LoVo (cell line): ENCODE measurements around the gene PCDHGB7.
"Not testable (repeated sequence)": the region's sequence is repeated elsewhere in the genome, so short reads cannot be mapped to it uniquely, and the experiment has no call there.

ENCODE experiments used
- DNase-seq: peaks from one replicate; pipeline ENCODE4 v3.0.0-alpha.2; 2016; ENCODE audit warnings: low spot score

The PCDHGB7 gene

DNA sequence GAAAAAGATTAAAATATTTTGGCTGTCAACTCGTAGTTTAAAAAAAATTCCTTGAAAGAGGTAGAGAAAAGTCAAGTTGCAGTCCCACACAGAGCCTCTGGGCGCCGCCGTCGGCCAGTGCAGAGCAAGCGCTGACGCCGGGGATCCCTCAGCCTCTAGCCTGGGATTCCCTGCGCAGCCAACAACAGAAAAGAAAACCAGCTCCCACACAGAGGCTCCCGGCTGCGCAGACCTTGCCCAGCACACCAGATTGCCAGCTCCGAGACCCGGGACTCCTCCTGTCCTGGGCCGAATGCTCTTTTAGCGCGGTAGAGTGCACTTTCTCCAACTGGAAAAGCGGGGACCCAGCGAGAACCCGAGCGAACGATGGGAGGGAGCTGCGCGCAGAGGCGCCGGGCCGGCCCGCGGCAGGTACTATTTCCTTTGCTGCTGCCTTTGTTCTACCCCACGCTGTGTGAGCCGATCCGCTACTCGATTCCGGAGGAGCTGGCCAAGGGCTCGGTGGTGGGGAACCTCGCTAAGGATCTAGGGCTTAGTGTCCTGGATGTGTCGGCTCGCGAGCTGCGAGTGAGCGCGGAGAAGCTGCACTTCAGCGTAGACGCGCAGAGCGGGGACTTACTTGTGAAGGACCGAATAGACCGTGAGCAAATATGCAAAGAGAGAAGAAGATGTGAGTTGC, at the start of gene PCDHGB7:
Gene PCDHGB7, plus strand, starts transcription at position 184 of the 679 bp plus-strand sequence. Its CDS starts 183 bp downstream, at position 367.
- DNase-seq: peak; percentile 48

GRCh38 chr5:141369994-141370848, 47.3 kb upstream of the PCDHGB7 start, which contains the start of gene PCDHGB3:
PCDHGB3 (plus strand) TSS chr5:141370242; CDS start chr5:141370395, 153 bp downstream.
- no peak for DNase-seq

- no peak for DNase-seq
Measured at GRCh38 chr5:141371572-141372475, 45.7 kb upstream of the PCDHGB7 start.

- peak; percentile 11 for DNase-seq
Measured at GRCh38 chr5:141373673-141374317, 43.7 kb upstream of the PCDHGB7 start, which contains the start of gene PCDHGA6. PCDHGA6 (plus strand) TSS chr5:141373891; CDS start chr5:141374084, 193 bp downstream.

GRCh38 chr5:141374627-141375026, 42.9 kb upstream of the PCDHGB7 start:
- DNase-seq: no peak

- not testable (repeated sequence) for DNase-seq
Measured at GRCh38 chr5:141375444-141376155, 41.9 kb upstream of the PCDHGB7 start.

DNA sequence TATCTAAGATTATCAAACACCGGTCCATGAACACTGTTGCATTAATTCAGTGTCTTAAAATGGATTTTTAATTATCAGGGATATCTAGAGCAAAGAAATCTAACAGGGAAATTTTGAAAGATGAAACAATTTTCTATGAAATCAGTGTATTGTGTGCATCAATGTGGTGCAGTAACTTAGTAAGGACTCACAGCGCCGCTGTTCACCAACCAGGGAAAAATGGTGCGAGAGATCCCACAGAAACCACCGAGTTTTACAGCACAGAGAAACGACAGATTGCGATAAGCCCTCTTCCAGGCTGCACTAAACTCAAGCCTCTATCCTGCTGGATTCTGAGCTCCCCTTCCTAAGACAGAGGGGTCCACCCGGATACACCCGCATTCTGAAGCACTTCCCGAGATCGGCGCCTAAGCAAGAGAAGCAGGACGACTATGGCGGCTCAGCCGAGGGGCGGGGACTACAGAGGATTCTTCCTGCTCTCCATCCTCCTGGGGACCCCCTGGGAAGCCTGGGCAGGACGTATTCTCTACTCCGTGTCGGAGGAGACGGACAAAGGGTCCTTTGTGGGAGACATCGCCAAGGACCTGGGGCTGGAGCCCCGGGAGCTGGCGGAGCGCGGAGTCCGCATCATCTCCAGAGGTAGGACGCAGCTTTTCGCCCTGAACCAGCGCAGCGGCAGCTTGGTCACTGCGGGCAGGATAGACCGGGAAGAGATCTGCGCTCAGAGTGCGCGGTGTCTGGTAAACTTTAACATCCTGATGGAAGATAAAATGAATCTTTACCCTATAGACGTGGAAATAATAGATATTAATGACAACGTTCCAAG, 34.8 kb upstream of the PCDHGB7 start, which contains the start of gene PCDHGA7:
Gene PCDHGA7, plus strand, starts transcription at position 274 of the 826 bp plus-strand sequence. Its CDS starts 158 bp downstream, at position 432.
- no peak for DNase-seq

GRCh38 chr5:141383345-141383744, 34.1 kb upstream of the PCDHGB7 start:
- DNase-seq: no peak

DNA sequence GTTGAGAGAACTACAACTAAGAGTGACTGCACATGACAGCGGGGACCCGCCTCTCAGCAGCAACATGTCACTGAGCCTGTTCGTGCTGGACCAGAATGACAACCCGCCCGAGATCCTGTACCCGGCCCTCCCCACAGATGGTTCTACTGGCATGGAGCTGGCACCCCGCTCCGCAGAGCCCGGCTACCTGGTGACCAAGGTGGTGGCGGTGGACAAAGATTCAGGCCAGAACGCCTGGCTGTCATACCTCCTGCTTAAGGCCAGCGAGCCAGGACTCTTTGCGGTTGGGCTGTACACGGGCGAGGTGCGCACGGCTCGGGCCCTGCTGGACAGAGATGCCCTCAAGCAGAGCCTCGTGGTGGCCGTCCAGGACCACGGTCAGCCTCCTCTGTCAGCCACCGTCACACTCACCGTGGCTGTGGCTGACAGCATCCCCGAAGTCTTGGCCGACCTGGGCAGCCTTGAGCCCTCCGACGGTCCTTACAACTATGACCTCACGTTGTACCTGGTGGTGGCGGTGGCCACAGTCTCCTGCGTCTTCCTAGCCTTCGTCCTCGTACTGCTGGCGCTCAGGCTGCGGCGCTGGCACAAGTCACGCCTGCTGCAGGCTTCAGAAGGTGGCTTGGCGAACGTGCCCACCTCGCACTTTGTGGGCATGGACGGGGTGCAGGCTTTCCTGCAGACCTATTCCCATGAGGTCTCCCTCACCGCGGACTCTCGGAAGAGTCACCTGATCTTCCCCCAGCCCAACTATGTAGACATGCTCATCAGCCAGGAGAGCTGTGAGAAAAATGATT, 32.8 kb upstream of the PCDHGB7 start:
- DNase-seq: no peak

- not testable (repeated sequence) for DNase-seq
Measured at GRCh38 chr5:141387557-141388311, 29.7 kb upstream of the PCDHGB7 start, which contains the start of gene PCDHGB4. PCDHGB4 (plus strand) TSS chr5:141387698; CDS start chr5:141387885, 187 bp downstream.

DNA sequence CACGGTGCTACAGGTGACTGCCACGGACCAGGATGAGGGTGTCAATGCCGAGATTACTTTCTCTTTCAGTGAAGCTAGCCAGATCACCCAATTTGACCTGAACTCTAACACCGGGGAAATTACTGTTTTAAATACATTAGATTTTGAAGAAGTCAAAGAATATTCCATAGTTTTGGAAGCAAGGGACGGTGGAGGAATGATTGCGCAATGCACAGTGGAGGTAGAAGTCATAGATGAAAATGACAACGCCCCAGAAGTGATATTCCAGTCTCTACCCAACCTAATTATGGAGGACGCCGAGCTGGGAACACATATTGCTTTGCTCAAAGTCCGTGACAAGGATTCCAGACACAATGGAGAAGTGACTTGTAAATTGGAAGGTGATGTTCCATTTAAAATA, 28.8 kb upstream of the PCDHGB7 start:
- DNase-seq: no peak

DNA sequence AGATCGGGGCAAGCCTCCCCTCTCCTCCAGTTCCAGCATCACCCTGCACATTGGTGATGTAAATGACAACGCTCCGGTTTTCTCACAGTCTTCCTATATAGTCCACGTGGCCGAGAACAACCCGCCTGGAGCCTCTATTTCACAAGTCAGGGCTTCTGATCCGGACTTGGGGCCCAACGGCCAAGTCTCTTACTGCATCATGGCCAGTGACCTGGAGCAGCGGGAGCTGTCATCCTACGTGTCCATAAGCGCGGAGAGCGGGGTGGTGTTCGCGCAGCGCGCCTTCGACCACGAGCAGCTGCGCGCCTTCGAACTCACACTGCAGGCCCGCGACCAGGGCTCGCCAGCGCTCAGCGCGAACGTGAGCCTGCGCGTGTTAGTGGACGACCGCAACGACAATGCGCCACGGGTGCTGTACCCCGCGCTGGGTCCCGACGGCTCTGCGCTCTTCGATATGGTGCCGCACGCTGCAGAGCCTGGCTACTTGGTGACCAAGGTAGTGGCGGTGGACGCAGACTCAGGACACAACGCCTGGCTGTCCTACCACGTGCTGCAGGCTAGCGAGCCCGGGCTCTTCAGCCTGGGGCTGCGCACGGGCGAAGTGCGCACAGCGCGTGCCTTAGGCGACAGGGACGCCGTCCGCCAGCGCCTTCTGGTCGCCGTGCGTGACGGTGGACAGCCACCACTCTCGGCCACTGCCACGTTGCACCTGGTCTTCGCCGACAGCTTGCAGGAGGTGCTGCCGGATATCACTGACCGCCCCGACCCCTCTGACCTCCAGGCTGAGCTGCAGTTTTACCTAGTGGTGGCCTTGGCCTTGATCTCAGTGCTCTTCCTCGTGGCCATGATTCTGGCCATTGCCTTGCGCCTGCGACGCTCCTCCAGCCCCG, 28.1 kb upstream of the PCDHGB7 start:
- no peak for DNase-seq

GRCh38 chr5:141392429-141393198, 24.9 kb upstream of the PCDHGB7 start, which contains the start of gene PCDHGA8:
PCDHGA8 (plus strand) TSS chr5:141392633; CDS start chr5:141392814, 181 bp downstream.
- DNase-seq: no peak

- no peak for DNase-seq
Measured at GRCh38 chr5:141393267-141393666, 24.2 kb upstream of the PCDHGB7 start.

DNA sequence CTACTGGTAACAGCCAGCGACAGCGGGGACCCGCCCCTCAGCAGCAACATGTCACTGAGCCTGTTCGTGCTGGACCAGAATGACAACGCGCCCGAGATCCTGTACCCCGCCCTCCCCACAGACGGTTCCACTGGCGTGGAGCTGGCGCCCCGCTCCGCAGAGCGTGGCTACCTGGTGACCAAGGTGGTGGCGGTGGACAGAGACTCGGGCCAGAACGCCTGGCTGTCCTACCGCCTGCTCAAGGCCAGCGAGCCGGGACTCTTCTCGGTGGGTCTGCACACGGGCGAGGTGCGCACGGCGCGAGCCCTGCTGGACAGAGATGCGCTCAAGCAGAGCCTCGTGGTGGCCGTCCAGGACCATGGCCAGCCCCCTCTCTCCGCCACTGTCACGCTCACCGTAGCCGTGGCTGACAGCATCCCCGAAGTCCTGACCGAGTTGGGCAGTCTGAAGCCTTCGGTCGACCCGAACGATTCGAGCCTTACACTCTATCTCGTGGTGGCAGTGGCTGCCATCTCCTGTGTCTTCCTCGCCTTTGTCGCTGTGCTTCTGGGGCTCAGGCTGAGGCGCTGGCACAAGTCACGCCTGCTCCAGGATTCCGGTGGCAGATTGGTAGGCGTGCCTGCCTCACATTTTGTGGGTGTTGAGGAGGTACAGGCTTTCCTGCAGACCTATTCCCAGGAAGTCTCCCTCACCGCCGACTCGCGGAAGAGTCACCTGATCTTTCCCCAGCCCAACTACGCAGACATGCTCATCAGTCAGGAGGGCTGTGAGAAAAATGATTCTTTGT, 22.9 kb upstream of the PCDHGB7 start:
- DNase-seq: not testable (repeated sequence)
